ENCODE data around the gene FAM118B. TPM values are rescaled to one million over a fixed set of nuclear protein-coding genes. Genes with fewer than 3 reads are reported as not detected.
A peak's percentile ranks its signal among the peaks of the same experiment; 100 is the strongest.
"Not testable (repeated sequence)": the region's sequence is repeated elsewhere in the genome, so short reads cannot be mapped to it uniquely, and the experiment has no call there.

Gene FAM118B
- total RNA-seq, 1 donor from 2014 or later = 25.6 TPM

DNA sequence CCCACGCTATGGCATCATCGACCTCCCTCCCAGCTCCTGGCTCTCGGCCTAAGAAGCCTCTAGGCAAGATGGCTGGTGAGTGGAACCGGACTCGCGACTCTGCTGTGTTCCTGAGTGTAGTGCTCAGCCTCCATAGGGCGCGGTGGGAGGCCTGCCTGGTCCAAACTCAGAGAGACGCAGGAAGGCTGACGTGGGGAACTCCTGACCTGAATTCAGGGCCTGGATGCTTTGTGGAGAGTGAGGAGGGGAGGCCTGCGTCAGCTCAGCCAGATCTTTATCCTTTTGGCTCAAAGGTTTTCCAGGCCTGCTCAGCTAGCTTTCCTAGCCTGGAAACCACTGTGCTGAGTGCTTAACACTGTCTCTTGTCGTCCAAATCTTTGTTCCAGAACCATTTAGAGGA lies 79.3 kb downstream of the FAM118B start:
- no peak for ATAC-seq
- intact Hi-C loops (cut with DNase I) = no loop called here
- no peak for DNase-seq (ENCODE audit: missing footprints)

DNA sequence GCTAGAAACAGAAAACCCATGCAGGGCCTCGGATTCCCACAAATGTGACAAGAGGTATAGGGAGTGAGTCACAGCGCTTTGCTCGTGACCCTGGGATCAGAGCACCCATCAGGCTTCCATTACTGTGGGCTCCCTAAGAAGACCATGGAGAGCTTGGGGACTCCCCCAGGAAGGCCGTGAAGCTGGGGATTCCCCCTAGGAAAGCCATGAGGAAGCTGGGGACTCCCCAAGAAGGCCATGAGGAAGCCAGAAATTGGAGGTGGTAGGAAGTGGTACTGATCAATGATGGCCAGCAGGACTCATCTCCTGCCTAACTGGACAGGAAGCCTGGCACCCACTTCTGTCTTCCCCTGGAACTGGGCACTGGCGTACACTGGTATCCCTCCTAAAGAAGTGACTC lies 82.1 kb downstream of the FAM118B start:
- DNase-seq (ENCODE audit: missing footprints) = no peak
- intact Hi-C loops (cut with DNase I) = no loop called here
- ATAC-seq = no peak

DNA sequence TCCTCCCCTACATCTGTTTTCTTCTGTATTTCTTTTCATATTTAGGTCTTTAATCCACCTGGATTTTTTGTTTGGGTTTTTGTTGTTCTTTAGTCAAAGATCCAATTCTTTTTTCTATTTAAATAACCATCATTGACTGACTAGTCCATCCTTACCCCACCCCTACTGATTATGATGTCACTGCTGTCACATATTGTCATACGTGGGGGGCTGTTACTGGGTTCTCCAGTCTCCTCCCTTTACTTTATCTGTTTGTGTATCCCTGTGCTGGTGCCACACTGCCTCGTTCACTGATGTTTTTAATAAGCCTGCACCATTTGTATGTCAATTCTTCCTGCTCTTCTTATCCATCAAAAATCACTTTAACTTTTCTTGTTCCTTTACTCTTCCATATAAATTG lies 85.4 kb downstream of the FAM118B start:
- intact Hi-C loops (cut with DNase I) = no loop called here
- ATAC-seq (no peak), DNase-seq (ENCODE audit: missing footprints) (no peak)

DNA sequence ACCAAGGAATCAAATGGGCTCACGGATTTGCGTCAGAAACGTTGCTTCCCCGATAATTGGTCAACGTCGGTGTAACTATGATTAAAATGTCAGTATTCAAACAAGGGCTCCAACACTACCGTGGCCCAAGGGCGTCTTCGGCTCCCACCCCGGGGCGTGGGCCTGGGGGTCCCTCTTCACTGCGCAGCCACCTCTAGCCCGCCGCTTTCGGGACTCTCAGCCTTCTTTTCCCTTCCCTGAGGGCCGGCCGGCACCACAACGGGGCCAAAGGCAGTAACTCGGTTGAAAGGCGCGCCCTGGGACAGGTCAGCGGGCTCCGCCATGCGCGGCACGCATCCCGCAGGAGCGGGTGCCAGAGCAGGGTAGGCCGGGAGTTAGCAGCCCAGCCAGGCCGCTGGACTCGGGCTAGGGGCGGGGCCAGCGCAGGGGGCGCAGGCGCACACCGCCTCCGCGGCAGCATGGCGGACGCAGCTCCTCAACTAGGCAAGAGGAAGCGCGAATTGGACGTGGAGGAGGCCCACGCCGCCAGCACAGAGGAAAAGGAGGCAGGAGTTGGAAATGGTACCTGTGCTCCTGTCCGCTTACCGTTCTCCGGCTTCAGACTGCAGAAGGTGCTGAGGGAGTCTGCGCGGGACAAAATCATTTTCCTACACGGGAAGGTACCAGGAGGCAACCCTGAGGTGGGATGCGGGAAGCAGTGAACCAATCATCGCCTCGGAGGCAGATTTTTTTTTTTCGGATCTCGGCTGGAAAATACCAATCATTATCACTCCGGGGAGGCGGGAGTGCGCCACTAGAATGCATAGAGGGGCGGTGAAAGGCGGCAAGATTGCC lies 92.3 kb downstream of the FAM118B start, which contains the start of gene DCPS:
Gene DCPS (plus strand): TSS at position 438 of the 834 bp plus-strand sequence. CDS start 21 bp downstream, at position 459.
- intact Hi-C loops (cut with DNase I) = loop anchor here (5.0 to 10.0 kb wide), 2 partner anchors 37 to 1041 kb away; partner anchors contain the start of genes FOXRED1 and SRPRA
- DNase-seq (ENCODE audit: missing footprints) (peak; percentile 97), ATAC-seq (peak; percentile 99)

DNA sequence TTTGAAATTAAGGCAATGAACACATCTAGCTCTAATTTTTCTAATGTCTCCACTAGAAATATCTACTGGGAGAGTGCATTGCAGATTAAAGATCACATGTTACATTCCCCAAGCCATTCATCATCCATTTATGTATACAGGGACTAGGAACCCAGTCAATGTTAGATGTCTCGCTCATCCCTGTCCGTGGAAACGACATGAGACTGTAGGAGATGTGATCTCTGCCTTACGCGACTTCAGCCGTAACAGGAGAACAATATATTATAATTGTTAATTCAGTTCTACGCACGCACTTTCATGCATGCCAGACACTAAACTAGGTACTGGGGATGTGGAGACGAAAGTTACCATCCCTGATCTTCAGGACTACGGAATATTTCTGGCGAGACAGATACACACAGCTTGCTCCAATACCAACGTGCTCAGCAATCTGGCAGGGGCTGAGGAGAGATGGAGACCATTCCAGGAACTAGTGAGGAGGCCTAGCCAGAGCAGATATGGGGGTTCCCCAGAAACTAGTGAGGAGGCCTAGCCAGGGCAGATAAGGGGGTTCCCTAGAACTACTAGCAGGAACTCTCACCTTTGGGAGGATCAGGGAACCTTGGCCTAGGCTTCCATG lies 93.0 kb downstream of the FAM118B start:
- intact Hi-C loops (cut with DNase I) = loop anchor here (5.0 to 10.0 kb wide), 3 partner anchors 37 to 1040 kb away; partner anchors contain the start of genes FOXRED1 and SRPRA
- no peak for DNase-seq (ENCODE audit: missing footprints)
- ATAC-seq = no peak

DNA sequence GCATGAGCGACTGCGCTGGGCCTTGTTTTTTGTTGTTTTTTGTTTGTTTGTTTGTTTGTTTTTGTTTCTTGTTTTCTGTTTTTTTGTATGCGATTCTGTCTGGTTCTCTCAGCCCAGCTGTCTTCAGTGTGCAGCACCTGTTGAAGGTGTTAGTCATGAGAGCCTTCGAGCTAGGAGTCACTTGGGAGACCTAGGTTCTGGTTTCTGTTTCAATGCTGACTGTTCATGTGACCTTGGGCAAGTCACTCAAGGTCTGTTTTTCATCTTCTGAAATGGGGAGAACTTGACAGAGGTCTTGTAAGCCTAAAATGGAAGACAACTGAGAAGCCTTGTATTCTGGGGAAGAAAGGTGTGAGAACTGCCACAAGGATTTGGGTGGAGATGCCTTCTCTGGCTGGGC lies 94.1 kb downstream of the FAM118B start:
- no peak for ATAC-seq
- no peak for DNase-seq (ENCODE audit: missing footprints)
- intact Hi-C loops (cut with DNase I) = loop anchor here (5.0 to 10.0 kb wide), 2 partner anchors 687 to 1039 kb away; no protein-coding TSS in a partner anchor

DNA sequence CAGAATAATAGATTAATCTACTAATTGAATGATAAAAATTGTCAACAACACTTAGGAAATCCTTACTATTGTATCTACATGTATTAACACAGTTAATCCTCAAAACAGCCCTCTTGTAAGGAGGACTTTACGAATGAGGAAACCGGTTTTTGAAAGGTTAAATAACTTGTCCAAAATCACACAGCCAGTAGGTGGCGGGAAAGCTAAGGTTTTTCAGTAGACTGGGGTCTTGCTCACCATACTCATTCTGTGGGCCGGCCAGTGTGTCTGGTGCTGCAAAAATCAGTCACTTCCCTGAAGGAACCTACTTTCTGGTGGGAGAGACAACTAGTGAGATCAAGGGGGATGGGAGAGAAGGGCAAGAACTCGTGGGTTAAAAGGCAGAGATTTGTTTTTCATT lies 96.1 kb downstream of the FAM118B start:
- DNase-seq (ENCODE audit: missing footprints) (no peak), ATAC-seq (no peak)
- intact Hi-C loops (cut with DNase I) = loop anchor here (5.0 to 10.0 kb wide), 2 partner anchors 685 to 1037 kb away; no protein-coding TSS in a partner anchor

DNA sequence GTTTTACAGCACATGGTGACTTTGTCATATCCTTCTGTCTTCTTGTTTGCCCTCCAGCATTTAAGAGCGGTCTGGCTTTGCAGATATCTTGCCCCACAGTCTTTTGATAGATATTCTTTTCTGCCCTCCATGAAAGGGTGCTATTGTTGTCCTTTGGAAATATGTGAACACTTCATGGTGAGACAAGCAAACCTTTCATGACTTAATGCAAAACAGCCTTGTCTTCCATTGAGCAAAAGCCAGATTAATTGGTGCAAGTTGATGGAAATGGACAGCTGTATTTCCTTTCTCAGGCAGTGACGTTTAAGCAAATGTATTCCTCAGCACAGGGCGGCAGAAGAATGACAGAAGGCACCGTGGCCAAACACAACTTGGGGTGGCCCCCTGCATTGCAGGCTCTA lies 96.7 kb downstream of the FAM118B start:
- intact Hi-C loops (cut with DNase I) = loop anchor here (5.0 to 10.0 kb wide), 2 partner anchors 684 to 1037 kb away; no protein-coding TSS in a partner anchor
- DNase-seq (ENCODE audit: missing footprints) = no peak
- ATAC-seq = no peak

DNA sequence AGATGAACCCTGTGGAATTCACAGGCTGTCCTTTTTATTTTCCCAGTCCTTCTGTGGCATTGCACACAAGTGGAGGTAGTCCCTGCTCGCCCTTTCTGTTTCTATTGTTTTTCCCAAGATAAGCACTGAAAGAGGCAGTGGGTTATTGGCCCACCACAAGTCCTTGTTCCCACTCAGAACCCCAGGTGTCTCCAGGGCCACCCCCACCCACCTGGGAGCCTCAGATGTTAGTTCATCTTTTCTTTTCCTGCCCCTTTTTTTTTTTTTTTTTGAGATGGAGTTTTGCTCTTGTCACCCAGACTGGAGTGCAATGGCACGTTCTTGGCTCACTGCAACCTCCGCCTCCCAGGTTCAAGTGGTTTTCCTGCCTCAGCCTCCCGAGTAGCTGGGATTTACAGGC lies 97.2 kb downstream of the FAM118B start:
- DNase-seq (ENCODE audit: missing footprints); ATAC-seq: not testable (repeated sequence)
- intact Hi-C loops (cut with DNase I) = loop anchor here (5.0 to 10.0 kb wide), 2 partner anchors 684 to 1036 kb away; no protein-coding TSS in a partner anchor

DNA sequence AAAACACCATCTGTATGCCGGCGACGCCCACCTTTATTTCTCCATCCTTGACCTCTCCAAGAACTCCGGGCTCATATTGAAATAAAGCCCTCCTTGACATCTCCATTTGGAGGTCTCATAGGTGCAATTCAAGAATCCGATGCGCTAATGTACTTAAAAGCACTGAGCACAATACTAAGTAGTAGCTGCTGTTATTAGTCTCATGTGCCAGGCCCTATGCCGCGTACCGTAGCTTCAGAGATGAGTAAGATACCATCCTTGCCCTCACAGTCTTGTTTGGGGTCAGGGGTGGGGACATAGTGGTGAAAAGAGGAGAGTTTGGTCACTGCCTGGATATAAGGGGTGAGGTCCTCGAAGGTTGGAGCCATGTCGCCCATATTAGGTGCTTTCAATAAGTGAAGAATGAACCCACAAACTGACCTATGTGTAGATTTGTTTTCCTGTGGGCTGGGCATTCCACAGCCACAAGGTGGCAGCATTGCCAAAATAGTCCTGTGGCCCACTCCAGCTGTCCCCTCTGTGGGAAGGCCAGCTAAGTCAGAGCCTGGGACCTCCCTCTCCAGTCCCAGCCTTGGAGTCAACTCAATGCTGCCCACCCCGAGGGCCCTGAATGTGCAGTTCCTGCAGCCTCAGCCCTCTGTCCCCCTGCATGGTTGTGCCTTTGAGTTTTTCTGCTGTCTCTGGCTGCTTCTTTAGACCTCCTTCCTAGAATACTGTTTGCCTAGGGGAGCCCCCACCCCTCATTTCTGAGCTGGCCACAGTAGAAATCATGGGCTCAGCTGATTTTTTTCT lies 98.8 kb downstream of the FAM118B start:
- ATAC-seq (peak; percentile 95), DNase-seq (ENCODE audit: missing footprints) (peak; percentile 82)
- intact Hi-C loops (cut with DNase I) = loop anchor here (1.0 to 2.0 kb wide), 2 partner anchors 130 to 170 kb away; no protein-coding TSS in a partner anchor

DNA sequence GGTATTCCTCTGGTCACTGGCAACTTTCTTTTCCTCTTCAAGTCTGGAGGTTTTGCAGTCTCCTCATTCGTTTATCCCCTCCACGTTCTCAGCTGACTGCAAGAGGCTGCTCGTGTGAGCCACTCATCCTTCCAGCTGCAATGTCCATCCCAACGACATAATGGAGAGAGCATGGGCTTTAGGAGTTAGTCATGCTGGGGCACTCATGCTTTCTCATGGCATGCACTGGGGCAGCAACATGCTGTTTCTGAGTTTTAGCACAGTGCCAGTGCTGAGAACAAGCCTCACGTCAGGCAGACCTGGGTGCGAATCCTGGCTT lies 99.4 kb downstream of the FAM118B start:
- DNase-seq (ENCODE audit: missing footprints) (no peak), ATAC-seq (peak; percentile 9)
- intact Hi-C loops (cut with DNase I) = loop anchor here (1.0 to 2.0 kb wide), 2 partner anchors 130 to 169 kb away; no protein-coding TSS in a partner anchor

DNA sequence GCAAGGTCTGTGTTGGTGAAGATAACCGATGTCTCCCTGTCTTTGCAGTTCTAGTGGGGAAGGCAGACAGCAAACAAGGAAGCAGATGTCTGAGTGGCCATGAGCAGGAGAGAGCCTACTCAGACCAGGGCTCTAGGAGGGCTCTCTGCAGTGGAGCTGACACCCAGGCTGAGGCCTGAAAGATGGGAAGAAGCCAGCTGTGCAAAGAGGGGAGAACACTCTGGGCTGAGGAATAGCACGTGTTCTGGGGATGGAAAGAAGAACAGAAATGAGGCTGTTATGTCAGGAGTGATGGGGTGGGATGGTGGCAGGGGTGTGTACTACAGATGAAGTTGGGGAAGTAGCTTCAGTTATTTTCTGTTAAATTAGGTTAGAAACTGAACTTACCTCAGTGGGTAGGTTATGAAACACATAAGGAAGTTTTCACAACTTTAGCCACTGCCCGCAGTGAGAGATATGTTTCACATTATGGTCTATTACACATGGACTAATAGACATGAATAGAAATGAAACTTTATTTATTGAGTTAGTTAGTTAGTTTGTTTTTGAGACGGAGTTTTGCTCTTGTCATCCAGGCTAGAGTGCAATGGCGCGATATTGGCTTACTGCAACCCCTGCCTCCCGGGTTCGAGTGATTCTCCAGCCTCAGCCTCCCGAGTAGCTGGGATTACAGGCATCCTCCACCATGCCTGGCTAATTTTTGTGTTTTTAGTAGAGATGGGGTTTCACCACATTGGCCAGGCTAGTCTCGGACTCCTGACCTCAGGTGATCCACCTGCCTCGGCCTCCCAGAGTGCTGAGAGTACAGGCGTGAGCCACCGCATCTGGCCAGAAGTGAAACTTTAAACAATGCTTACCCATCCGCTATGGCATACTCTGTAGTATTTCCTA lies 100.1 kb downstream of the FAM118B start:
- DNase-seq (ENCODE audit: missing footprints) (no peak), ATAC-seq (peak; percentile 8)
- intact Hi-C loops (cut with DNase I) = loop anchor here (2.0 kb wide), 1 partner anchor 129 kb away; no protein-coding TSS in a partner anchor

Other genes starting within 250 kb of the FAM118B start
- gene CDON, start 148.9 kb upstream of the FAM118B start, total RNA-seq = 18.6 TPM
- 40.0 TPM for gene RPUSD4, start 132 bp upstream of the FAM118B start, total RNA-seq
- gene SRPRA, start 57.1 kb downstream of the FAM118B start, total RNA-seq = 64.5 TPM
- gene FOXRED1, start 57.4 kb downstream of the FAM118B start, total RNA-seq = 31.6 TPM
- gene TIRAP, start 71.3 kb downstream of the FAM118B start, total RNA-seq = 6.5 TPM
- 10.8 TPM for gene DCPS, start 92.3 kb downstream of the FAM118B start, total RNA-seq
- gene ST3GAL4, start 143.9 kb downstream of the FAM118B start, total RNA-seq = 45.1 TPM

Measured in Right ventricle myocardium inferior (tissue), 1 donor.